Psoas muscle (tissue), 8 donors: ENCODE results near the gene FARP2. TPM values are rescaled to one million over a fixed set of nuclear protein-coding genes. Genes with fewer than 3 reads are reported as not detected.

ENCODE experiments used
- ATAC-seq, 4 donors: fragments of 200-7000 bp; cut with Tn5 transposase; one replicate each; pipeline ENCODE4 v1.9.1; 2020; ENCODE audit warnings: moderate library complexity in 3 of 4, mild to moderate bottlenecking in 2 of 4
- DNase-seq, 2 donors: peaks; one replicate each; pipeline ENCODE4 v3.0.0-alpha.2; 2020
- H3K27ac ChIP-seq: fragments of 200-600 bp; one replicate; pipeline ENCODE4 v1.8.0; 2022
- H3K27me3 ChIP-seq, 3 donors: fragments of 200-600 bp in 1 of 3; one replicate each; pipeline versions ENCODE4 v1.6.1 to v1.8.0; 2013 to 2022; ENCODE audit warnings: low read length in 2 of 3, mild to moderate bottlenecking in 2 of 3, moderate library complexity in 1 of 3; ENCODE audit not compliant: insufficient read depth in 3 of 3
- H3K36me3 ChIP-seq, 2 donors: fragments of 200-600 bp in 1 of 2; one replicate each; pipeline versions ENCODE4 v1.6.1 to v1.8.0; 2013 to 2022; ENCODE audit warnings: low read depth in 1 of 2, mild to moderate bottlenecking in 1 of 2, moderate library complexity in 1 of 2; ENCODE audit not compliant: insufficient read depth in 1 of 2
- H3K4me1 ChIP-seq: fragments of 200-600 bp; one replicate; pipeline ENCODE4 v1.8.0; 2022
- H3K4me3 ChIP-seq: fragments of 200-600 bp; one replicate; pipeline ENCODE4 v1.8.0; 2022; ENCODE audit warnings: mild to moderate bottlenecking
- H3K9me3 ChIP-seq: fragments of 200-600 bp; one replicate; pipeline ENCODE4 v1.8.0; 2022
- CTCF ChIP-seq: fragments of 200-600 bp; IDR thresholded peaks from one replicate; pipeline ENCODE4 v1.8.0; 2022; ENCODE audit warnings: antibody characterized with exemption
- WGBS, 3 donors: extraction: QIAGEN DNeasy Blood & Tissue Kit; methylation state at CpG; one replicate each; pipeline versions ENCODE4 v1.1.6 to v1.1.7; 2013; 5-methylcytosine and 5-hydroxymethylcytosine counted together
- intact Hi-C, 2 donors: fragments of 100-400 bp; cut with DNase I; formaldehyde crosslinking; loops; one replicate each; pipeline versions ENCODE4 v1.11.0 to v1.14.2; 2022
- polyA plus RNA-seq, 3 donors: library from polyadenylated mRNA; stranded (reverse); fragments of 200-250 nt; gene quantifications; one replicate each; pipeline ENCODE4 v1.2.3, GENCODE V29; 2013
- total RNA-seq, 4 donors: library from RNA; stranded (reverse); fragmentation: NEBNext Ultra II Directional in 2 of 4; extraction: Animal tissue kit (Norgen Biotek cat#: 25700) in 2 of 4; gene quantifications; one replicate each; pipeline versions ENCODE4 v1.2.1 to v1.2.4, GENCODE V29; 2021 to 2023
- donor health status: healthy with polysubstance abuse.
- donor health status: DM: no; HTN: no; CAD: no; lungs with moderate emphysema.
- donor health status: Bipolar disorder and iron deficiency.
- donor health status: healthy.
- donor health status: DM: yes; HTN: yes; CAD: no.
- donor health status: DM: no; HTN: no; CAD: no.
- donor health status: DM: no; HTN: no; CAD: no.
- donor health status: DM: yes; HTN: yes; CAD: no.

FARP2 gene
- total and polyA plus RNA-seq, 7 donors = 5.8 to 18.4 (median 17.4) TPM

- H3K36me3 ChIP-seq = peaks cover 9 to 64% of the 10 kb centered on the region in 2 donors
- WGBS, 3 donors = 93 to 94% (median 94%) methylated on average over 6 of the region's 6 CpGs
- intact Hi-C loops = no loop called here
- no peaks in the 10 kb centered on the region for H3K27me3 ChIP-seq
- no peaks in the 10 kb centered on the region for H3K9me3 ChIP-seq
- no peak for TF ChIP-seq CTCF
- H3K4me3 ChIP-seq = no peak overlapping the region
- ATAC-seq = no peak
- DNase-seq = no peak
- H3K27ac ChIP-seq = no peak overlapping the region
- H3K4me1 ChIP-seq = peaks cover 16% of the 10 kb centered on the region
Observed at GRCh38 chr2:241432824-241433448, 76.9 kb downstream of the FARP2 start.

- peak in 3 of 4 donors; percentile 69 to 85 (median 83) for ATAC-seq
- TF ChIP-seq CTCF = no peak
- Histone ChIP-seq H3K27ac (no peak overlapping the region), H3K9me3 (no peaks in the 10 kb centered on the region), H3K27me3 (no peaks in the 10 kb centered on the region), H3K4me1 (peaks cover 16% of the 10 kb centered on the region), H3K4me3 (no peak overlapping the region), H3K36me3 (peaks cover 0 to 69% of the 10 kb centered on the region in 2 donors)
- no peak for DNase-seq
- intact Hi-C loops = no loop called here
- 24 to 42% (median 33%) methylated on average over 2 of the region's 2 CpGs for WGBS, 3 donors
Observed at GRCh38 chr2:241437179-241437578, 81.1 kb downstream of the FARP2 start.

GRCh38 chr2:241441492-241441891 is 85.4 kb downstream of the FARP2 start:
- Histone ChIP-seq H3K9me3 (no peaks in the 10 kb centered on the region), H3K27ac (no peak overlapping the region), H3K36me3 (peaks cover 0 to 72% of the 10 kb centered on the region in 2 donors), H3K4me3 (no peak overlapping the region), H3K27me3 (no peaks in the 10 kb centered on the region), H3K4me1 (peaks cover 9% of the 10 kb centered on the region)
- intact Hi-C loops = no loop called here
- no peak for TF ChIP-seq CTCF
- no peak for ATAC-seq
- 74 to 78% (median 77%) methylated on average over 14 of the region's 14 CpGs for WGBS, 3 donors
- DNase-seq = no peak

GRCh38 chr2:241443486-241444223 is 87.6 kb downstream of the FARP2 start:
- no peaks in the 10 kb centered on the region for H3K9me3 ChIP-seq
- WGBS, 3 donors = 87 to 94% (median 89%) methylated on average over 6 of the region's 6 CpGs
- H3K4me1 ChIP-seq = no peaks in the 10 kb centered on the region
- no peak for TF ChIP-seq CTCF
- no peak overlapping the region for H3K27ac ChIP-seq
- H3K4me3 ChIP-seq = no peak overlapping the region
- DNase-seq (no peak), ATAC-seq (no peak)
- H3K27me3 ChIP-seq = no peaks in the 10 kb centered on the region
- H3K36me3 ChIP-seq = peaks cover 0 to 73% of the 10 kb centered on the region in 2 donors
- intact Hi-C loops = no loop called here
